ENCODE measurements around the gene MORN4.

MORN4 gene

DNA sequence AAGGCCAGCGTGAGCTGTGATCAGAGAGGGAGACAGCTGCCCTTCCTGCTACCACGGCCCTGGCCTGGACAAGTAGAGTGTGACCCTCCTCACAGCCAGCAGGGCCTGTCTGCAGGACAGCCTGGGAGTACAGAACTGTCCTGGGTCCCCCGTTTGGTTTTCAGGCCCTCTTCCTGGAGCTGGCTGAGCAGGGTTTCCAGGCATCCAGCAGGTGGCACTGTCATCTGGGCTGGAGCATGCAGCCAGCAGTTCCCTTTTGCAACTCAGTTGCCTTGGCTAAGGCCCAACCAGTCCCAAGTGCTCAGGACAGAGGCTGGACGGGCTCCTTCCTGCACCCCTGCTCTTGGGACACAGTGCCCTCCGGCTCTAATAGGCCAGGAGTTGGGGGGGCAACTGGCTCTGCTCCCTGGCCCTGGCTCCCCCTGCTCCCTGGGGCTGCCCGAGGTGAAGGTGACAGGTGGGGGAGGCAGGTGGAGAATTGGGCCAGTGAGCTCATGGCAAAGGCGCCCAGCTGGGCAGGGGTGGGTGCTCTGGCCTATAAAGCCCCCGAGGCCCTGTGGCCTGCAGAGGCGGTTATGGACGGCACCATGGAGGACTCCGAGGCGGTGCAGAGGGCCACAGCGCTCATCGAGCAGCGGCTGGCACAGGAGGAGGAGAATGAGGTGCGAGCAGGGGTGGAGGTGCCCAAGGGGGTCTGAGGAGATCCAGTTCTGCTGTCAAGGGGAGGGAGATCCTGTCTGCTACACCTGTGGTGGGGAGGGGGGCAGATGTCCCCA, 60.9 kb downstream of the MORN4 start, which contains the start of gene ANKRD2:
ANKRD2 (plus strand) TSS at position 566 of the 776 bp plus-strand sequence; CDS start at position 576, 10 bp downstream.
- DNase-seq = peak; percentile 18

DNA sequence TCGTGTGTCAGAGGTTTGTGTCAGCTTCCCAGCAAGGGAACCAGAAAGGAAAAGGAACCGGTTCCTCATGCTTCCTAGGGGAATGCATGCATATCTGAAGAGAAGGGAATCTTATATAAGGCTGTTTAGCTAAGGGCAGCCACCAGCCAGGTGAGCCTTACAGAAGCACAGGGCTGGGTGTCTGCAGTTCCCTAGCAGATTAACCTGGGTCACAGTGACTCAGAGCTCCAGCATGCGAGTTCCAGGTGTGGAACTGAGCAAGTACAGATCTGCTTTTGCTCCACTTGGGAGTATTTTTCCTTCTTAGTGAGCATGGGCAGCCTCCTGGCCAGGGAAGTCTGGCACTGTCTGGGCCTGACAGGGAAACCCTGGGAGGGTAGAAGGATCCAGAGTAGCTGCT, 61.7 kb downstream of the MORN4 start:
- no peak for DNase-seq

DNA sequence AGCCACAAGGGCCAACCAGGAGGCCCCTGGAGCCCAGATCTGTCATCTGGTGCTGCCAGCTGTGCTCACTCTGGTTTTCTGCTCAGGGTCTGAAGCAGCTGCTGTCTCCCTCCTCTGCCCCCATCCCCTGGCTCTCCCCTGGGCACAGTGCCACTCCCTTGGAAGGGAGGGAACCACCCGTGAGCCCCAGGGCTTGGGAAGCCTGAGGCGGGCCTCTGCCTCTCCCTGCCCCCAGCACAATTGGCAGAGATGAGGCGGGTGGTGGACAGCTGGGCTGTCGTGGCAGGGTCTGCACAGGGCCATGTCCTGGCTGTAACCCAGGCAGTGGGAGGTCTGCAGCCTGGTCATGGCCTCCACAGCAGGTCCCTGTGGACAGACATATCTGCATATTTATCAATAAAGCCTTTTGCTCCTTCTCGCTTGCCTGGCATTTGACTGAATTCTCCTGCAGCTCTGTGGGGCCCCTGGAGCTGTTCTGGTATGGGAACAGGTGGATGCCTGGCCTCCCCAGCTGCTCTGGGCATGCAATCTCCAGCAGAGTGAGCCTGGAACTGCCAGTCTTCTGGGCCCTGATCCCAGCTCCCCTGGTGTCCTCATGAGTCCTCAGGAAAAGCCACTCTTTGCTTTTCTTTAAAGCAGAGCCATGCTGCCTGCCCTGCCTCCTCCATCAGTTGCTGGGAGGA, 62.4 kb downstream of the MORN4 start:
- no peak for DNase-seq

DNA sequence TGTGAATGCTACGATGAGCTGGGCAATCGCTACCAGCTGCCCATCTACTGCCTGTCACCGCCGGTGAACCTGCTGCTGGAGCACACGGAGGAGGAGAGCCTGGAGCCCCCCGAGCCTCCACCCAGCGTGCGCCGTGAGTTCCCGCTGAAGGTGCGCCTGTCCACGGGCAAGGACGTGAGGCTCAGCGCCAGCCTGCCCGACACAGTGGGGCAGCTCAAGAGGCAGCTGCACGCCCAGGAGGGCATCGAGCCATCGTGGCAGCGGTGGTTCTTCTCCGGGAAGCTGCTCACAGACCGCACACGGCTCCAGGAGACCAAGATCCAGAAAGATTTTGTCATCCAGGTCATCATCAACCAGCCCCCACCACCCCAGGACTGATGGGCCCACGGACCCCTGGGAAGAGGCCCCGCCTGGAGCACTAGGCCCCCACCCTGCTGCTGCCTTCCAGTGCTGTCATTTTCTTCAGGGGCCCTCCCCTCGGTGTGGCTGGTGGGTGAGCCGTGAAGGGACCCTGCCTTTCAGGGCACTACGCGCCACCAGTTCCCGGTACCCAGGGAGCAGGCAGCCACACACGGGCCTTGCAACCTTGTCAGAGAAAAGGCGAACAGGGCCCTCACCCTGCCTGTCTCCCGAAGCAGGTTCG, 63.0 kb downstream of the MORN4 start:
- DNase-seq = no peak

GRCh38 chr10:97567891-97568290, 65.4 kb downstream of the MORN4 start:
- DNase-seq = no peak

GRCh38 chr10:97566336-97566996, 66.8 kb downstream of the MORN4 start:
- no peak for DNase-seq

DNA sequence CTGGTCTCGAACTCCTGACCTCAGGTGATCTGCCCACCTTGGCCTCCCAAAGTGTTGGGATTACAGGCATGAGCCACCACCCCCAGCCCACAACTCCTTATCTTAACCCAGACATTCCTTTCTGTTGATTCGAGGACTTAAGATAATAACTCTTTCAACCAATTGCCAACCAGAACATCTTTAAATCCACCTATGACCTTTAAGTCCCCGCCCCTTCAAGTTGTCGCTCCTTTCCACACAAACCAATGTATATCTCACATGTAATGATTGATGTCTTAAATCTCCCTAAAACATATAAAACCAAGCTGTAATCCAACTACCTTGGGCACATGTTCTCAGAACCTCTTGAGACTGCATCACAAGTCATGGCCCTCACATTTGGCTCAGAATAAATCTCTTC, 68.5 kb downstream of the MORN4 start:
- no peak for DNase-seq
